Glutamatergic neuron (in vitro differentiated cells): Measurements from ENCODE around the gene CHPF. TPM values are rescaled to one million over a fixed set of nuclear protein-coding genes. Genes with fewer than 3 reads are reported as not detected.

Experiments used
- DNase-seq: peaks from one replicate; pipeline ENCODE4 v3.0.0; 2022
- H3K27ac Mint-ChIP-seq: one replicate; pipeline ENCODE4 v1.8.0; 2020; ENCODE audit warnings: mild to moderate bottlenecking, mixed read lengths, inconsistent platforms; ENCODE audit not compliant: unreplicated experiment
- H3K27me3 Mint-ChIP-seq: one replicate; pipeline ENCODE4 v1.8.0; 2020; ENCODE audit warnings: mild to moderate bottlenecking, moderate library complexity, mixed read lengths, inconsistent platforms; ENCODE audit not compliant: unreplicated experiment
- H3K36me3 Mint-ChIP-seq: one replicate; pipeline ENCODE4 v1.8.0; 2020; ENCODE audit warnings: mild to moderate bottlenecking, mixed read lengths, inconsistent platforms; ENCODE audit not compliant: unreplicated experiment
- H3K4me1 Mint-ChIP-seq: one replicate; pipeline ENCODE4 v1.8.0; 2020; ENCODE audit warnings: mild to moderate bottlenecking, low read depth, mixed read lengths, inconsistent platforms; ENCODE audit not compliant: unreplicated experiment
- H3K4me3 Mint-ChIP-seq: one replicate; pipeline ENCODE4 v1.8.0; 2020; ENCODE audit warnings: mild to moderate bottlenecking, mixed read lengths, inconsistent platforms; ENCODE audit not compliant: unreplicated experiment
- H3K9me3 Mint-ChIP-seq: one replicate; pipeline ENCODE4 v1.8.0; 2020; ENCODE audit warnings: mild to moderate bottlenecking, moderate library complexity, mixed read lengths, inconsistent platforms; ENCODE audit not compliant: unreplicated experiment
- total RNA-seq: library from RNA; stranded (reverse); fragmentation: NEBNext Ultra II Directional; extraction: Animal tissue kit (Norgen Biotek cat#: 25700); gene quantifications from one replicate; pipeline ENCODE4 v1.2.1, GENCODE V29; 2021; ENCODE audit not compliant: unreplicated experiment
- TF ChIP-seq, protein P1 (sequence below): fragments of 200-600 bp; sonication (generic); IDR thresholded peaks from one replicate; pipeline ENCODE4 v1.5.0; 2021; ENCODE audit not compliant: partially characterized antibody, unreplicated experiment

Gene CHPF
- total RNA-seq, 1 donor from 2014 or later, result 31.1 TPM

DNA sequence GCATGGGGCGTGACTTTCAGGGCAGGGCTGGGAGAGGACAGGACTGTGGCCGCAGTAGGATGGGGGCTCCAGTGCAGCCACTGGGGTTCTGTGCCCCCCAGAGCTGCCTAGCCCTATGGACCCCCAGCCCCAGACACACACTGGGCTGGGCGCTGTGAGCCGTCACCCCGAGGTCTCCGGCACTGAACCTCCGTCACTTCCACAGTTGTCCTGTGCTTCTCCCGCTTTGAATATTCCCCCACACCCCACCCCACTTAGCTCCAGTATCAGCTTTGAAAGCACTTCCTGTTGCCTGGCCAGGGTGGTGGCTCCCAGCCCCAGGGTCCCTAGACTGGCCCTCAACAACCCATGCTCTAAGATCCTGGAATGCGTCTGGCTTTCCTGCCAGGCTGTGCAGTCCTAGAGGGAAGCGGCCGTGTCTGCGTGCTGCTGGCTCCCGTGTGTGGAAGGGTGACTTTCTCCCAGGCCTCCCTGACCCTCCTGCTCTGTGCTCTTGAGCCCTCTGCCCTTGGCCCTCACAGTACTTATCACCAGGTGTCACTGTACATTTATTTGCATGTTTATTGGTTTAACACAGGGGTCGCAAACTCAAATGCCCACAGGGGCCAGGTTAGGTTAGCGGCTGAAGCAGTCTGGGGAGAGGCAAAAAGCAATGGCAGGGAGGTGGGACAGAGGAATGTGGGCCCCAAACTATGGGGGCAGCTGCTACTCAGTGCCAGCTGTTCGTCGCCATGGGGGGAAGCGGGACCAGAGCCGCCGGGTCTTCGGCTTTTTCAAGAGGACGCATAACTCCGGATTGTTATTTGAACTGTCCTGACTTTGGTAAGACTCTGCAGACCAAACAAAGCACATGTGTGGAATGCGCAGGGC lies 17.8 kb upstream of the CHPF start:
- Mint-ChIP-seq H3K27ac (no peak overlapping the region), H3K27me3 (peaks cover 10% of the 10 kb centered on the region), H3K4me3 (no peak overlapping the region), H3K4me1 (peaks cover 26% of the 10 kb centered on the region), H3K36me3 (peaks cover 5% of the 10 kb centered on the region), H3K9me3 (peaks cover 8% of the 10 kb centered on the region)
- TF ChIP-seq, protein P1, sequence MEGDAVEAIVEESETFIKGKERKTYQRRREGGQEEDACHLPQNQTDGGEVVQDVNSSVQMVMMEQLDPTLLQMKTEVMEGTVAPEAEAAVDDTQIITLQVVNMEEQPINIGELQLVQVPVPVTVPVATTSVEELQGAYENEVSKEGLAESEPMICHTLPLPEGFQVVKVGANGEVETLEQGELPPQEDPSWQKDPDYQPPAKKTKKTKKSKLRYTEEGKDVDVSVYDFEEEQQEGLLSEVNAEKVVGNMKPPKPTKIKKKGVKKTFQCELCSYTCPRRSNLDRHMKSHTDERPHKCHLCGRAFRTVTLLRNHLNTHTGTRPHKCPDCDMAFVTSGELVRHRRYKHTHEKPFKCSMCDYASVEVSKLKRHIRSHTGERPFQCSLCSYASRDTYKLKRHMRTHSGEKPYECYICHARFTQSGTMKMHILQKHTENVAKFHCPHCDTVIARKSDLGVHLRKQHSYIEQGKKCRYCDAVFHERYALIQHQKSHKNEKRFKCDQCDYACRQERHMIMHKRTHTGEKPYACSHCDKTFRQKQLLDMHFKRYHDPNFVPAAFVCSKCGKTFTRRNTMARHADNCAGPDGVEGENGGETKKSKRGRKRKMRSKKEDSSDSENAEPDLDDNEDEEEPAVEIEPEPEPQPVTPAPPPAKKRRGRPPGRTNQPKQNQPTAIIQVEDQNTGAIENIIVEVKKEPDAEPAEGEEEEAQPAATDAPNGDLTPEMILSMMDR, result no peak
- DNase-seq, result no peak

DNA sequence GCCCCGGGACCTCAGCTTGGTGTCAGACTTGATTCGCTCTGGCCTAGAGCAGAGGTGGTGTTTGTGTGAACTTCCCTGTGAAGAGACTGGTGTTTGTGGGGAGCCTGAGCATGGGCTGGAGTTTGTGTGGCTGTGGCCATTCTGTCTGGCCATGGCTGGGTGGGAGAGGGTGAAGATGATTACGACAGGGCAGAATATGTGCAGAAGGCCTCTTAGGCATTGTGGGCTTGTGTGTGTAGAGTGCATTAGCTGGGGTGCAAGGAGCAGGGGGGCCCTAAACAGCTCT lies 17.2 kb upstream of the CHPF start:
- DNase-seq, result no peak
- Mint-ChIP-seq H3K27ac (no peak overlapping the region), H3K4me3 (peak overlapping the region; percentile 6), H3K27me3 (peaks cover 10% of the 10 kb centered on the region), H3K9me3 (peaks cover 8% of the 10 kb centered on the region), H3K36me3 (peaks cover 5% of the 10 kb centered on the region), H3K4me1 (peaks cover 26% of the 10 kb centered on the region)
- TF ChIP-seq, protein P1, result no peak

DNA sequence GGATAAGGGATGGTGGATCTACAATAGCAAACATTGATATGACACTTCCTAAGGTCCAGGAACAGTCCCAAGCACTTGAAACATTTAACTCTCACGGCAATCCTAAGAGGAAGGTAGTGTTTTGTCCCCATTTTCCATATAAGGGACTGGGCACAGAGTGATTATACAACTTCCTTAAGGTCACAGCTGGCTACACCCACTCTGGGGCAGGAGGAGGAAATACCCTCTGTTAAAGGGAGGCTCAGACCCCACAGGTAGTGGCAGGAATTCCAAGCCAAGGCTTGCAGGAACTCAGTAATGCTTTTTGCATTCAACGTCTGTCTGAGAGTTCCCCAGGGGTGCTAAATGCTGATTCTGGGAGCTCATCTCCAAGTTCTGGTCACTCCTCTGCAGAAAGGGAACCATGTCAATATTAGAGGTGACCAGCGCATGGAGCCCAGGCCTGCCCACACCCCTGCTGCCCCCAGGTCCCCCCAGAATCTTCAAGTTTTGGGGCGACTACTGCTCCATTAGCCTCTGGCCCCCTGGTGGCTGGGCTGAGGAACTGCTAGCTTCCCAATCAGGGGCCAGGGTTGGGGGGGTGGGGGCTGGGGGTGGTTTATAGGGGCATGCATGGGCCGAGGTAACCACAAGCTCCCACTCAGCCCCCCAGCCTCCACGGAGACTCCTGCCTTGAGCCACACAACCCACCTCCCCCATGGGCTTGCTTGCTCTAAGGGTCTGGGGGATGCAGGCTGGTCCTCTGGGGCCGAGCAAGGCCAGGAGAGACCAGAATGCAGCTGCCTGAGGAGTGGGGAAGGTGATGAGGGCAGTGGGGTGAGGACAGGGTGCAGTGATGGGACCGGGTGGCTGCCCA lies 16.7 kb upstream of the CHPF start:
- TF ChIP-seq, protein P1, result peak; percentile 96
- no peak for DNase-seq
- Mint-ChIP-seq H3K4me1 (peaks cover 26% of the 10 kb centered on the region), H3K36me3 (peaks cover 5% of the 10 kb centered on the region), H3K9me3 (peaks cover 8% of the 10 kb centered on the region), H3K27ac (no peak overlapping the region), H3K27me3 (peaks cover 10% of the 10 kb centered on the region), H3K4me3 (no peak overlapping the region)

DNA sequence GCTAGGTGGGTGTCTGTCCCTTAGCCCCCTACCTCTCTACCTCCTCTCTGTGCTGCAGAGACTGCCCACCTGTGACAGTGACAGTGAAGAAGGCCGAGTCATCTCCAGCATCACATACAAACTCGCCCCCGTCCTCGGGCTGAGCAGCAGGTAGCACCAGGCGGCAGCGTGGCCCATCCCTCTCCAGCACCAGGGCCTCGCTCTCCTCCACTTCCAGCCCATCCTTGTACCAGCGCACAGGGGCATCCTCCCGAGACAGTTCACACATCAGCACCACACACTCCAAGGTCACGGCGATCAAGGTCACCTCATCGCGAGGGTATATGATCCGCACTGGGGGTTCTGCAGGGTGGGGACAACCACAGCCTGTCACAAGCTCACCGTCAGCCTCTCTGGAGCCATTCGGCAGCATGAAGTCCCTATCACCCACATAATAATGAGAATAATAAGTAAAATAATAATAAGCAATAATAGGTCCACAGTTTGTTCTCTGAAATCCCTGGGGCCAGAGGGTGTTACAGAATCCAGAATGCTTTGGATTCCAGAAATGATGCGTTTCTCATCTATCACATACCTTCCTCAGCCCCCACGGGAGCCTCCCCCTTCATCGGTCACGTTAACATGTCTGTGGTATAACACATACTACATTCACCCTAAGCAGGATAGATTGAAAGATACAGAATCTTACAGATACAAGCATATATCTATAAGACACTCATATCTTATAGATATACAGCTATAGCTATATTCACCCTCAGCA lies 15.7 kb upstream of the CHPF start:
- peaks cover 26% of the 10 kb centered on the region for H3K4me1 Mint-ChIP-seq
- H3K36me3 Mint-ChIP-seq, result peaks cover 5% of the 10 kb centered on the region
- H3K27ac Mint-ChIP-seq, result no peak overlapping the region
- no peak overlapping the region for H3K4me3 Mint-ChIP-seq
- no peak for DNase-seq
- peaks cover 10% of the 10 kb centered on the region for H3K27me3 Mint-ChIP-seq
- TF ChIP-seq, protein P1, result no peak
- H3K9me3 Mint-ChIP-seq, result peaks cover 8% of the 10 kb centered on the region
